ENCODE measurements around the gene SPATS2L.

Gene SPATS2L

DNA sequence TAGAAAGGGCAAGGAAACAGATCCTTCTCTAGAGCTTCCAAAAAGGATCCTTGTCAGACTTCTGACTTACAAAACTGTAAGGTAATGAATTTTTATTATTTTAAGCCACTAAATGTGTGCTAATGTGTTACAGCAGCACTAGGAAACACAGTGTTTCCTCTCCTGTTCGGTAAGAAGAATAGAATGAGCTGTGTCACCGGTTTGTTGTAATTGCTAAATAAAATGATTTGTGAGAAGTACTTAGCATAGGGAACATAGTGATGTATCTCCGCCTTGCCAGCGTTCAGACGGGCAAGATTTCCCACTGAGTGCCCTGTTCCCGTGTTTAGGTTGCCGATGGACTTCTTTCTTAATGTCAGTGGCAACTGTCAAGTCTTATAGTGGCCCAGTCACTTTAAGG lies 57.6 kb downstream of the SPATS2L start:
- H3K4me1 ChIP-seq (ENCODE audit: control insufficient read depth, low read length): no peaks in the 10 kb centered on the region
- no peak overlapping the region for H3K4me2 ChIP-seq (ENCODE audit: low read length)
- no peaks in the 10 kb centered on the region for H3K79me2 ChIP-seq (ENCODE audit: control insufficient read depth, low read length)
- no peaks in the 10 kb centered on the region for H4K20me1 ChIP-seq (ENCODE audit: control insufficient read depth, insufficient read depth, low read depth, low read length)
- H3F3A ChIP-seq (ENCODE audit: control insufficient read depth, insufficient read depth): no peaks in the 10 kb centered on the region
- H3K36me3 ChIP-seq (ENCODE audit: control insufficient read depth, low read length): no peaks in the 10 kb centered on the region
- no peak overlapping the region for H3K27ac ChIP-seq (ENCODE audit: low read depth, low read length)
- H3K9me2 ChIP-seq (replicated peaks; ENCODE audit: control insufficient read depth, low read length): no peaks in the 10 kb centered on the region
- H3K4me3 ChIP-seq (ENCODE audit: low read length): no peak overlapping the region
- H3K9me3 ChIP-seq (ENCODE audit: control insufficient read depth, insufficient read depth, low read length): no peaks in the 10 kb centered on the region
- TF ChIP-seq EZH2phosphoT487 (IDR thresholded peaks at IDR 0.05; ENCODE audit: borderline replicate concordance, low read length): no peak
- TF ChIP-seq, protein P1, sequence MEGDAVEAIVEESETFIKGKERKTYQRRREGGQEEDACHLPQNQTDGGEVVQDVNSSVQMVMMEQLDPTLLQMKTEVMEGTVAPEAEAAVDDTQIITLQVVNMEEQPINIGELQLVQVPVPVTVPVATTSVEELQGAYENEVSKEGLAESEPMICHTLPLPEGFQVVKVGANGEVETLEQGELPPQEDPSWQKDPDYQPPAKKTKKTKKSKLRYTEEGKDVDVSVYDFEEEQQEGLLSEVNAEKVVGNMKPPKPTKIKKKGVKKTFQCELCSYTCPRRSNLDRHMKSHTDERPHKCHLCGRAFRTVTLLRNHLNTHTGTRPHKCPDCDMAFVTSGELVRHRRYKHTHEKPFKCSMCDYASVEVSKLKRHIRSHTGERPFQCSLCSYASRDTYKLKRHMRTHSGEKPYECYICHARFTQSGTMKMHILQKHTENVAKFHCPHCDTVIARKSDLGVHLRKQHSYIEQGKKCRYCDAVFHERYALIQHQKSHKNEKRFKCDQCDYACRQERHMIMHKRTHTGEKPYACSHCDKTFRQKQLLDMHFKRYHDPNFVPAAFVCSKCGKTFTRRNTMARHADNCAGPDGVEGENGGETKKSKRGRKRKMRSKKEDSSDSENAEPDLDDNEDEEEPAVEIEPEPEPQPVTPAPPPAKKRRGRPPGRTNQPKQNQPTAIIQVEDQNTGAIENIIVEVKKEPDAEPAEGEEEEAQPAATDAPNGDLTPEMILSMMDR (IDR thresholded peaks at IDR 0.05; ENCODE audit: low read depth, low read length, poor library complexity, severe bottlenecking): no peak
- H3K27me3 ChIP-seq (ENCODE audit: control insufficient read depth, low read length): no peaks in the 10 kb centered on the region; the same call in 1 of the 2 replicates

DNA sequence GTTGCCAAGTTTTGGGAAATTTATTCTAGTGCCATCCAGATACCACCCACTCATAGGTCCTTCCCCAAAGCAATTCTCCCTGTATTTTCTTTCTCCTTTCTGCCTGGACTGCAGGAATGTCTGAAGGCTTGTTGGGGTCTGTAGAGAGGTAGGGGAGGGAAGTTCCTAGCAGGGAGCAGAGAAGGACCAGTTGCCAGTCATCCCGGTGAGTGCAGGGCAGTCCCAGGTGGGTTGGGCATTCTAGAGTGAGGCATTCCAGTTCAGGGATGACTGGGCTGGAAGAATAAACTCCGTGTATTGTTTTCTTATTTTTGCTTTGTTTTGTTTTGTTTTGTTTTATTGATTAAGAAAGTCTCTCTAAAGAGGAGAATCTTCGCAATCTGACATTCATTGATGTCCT lies 58.1 kb downstream of the SPATS2L start:
- Histone ChIP-seq H3K27ac (ENCODE audit: low read depth, low read length) (no peak overlapping the region), H3K4me2 (ENCODE audit: low read length) (no peak overlapping the region), H3K27me3 (ENCODE audit: control insufficient read depth, low read length) (no peaks in the 10 kb centered on the region; the same call in 1 of the 2 replicates), H3K79me2 (ENCODE audit: control insufficient read depth, low read length) (no peaks in the 10 kb centered on the region), H3K9me3 (ENCODE audit: control insufficient read depth, insufficient read depth, low read length) (no peaks in the 10 kb centered on the region), H3K4me3 (ENCODE audit: low read length) (no peak overlapping the region), H3F3A (ENCODE audit: control insufficient read depth, insufficient read depth) (no peaks in the 10 kb centered on the region), H3K36me3 (ENCODE audit: control insufficient read depth, low read length) (no peaks in the 10 kb centered on the region), H3K4me1 (ENCODE audit: control insufficient read depth, low read length) (no peaks in the 10 kb centered on the region), H3K9me2 (replicated peaks; ENCODE audit: control insufficient read depth, low read length) (no peaks in the 10 kb centered on the region), H4K20me1 (ENCODE audit: control insufficient read depth, insufficient read depth, low read depth, low read length) (no peaks in the 10 kb centered on the region)
- TF ChIP-seq, protein P1 (IDR thresholded peaks at IDR 0.05; ENCODE audit: low read depth, low read length, poor library complexity, severe bottlenecking): no peak
- TF ChIP-seq EZH2phosphoT487 (IDR thresholded peaks at IDR 0.05; ENCODE audit: borderline replicate concordance, low read length): no peak

DNA sequence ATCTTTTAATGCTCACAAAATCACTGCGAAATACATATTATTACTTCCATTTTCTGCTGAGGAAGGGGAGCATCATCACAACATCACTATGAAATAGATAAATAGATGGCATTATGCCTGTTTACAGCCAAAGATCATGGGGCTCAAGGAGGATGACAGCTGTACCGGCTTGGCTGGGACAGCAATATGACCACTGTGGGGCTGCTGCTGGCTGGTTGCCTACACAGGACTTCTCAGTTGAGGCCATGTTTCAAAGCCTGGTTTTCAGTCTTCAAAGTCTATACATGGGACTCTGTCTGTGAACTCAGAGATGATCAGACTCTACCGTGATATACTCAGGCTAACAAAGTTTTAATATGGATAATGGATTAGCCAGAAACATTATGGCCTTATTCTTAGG lies 58.7 kb downstream of the SPATS2L start:
- Histone ChIP-seq H4K20me1 (ENCODE audit: control insufficient read depth, insufficient read depth, low read depth, low read length) (no peaks in the 10 kb centered on the region), H3K9me3 (ENCODE audit: control insufficient read depth, insufficient read depth, low read length) (no peaks in the 10 kb centered on the region), H3K4me3 (ENCODE audit: low read length) (no peak overlapping the region), H3K9me2 (replicated peaks; ENCODE audit: control insufficient read depth, low read length) (no peaks in the 10 kb centered on the region), H3K27me3 (ENCODE audit: control insufficient read depth, low read length) (no peaks in the 10 kb centered on the region; the same call in 1 of the 2 replicates), H3K27ac (ENCODE audit: low read depth, low read length) (no peak overlapping the region), H3K36me3 (ENCODE audit: control insufficient read depth, low read length) (no peaks in the 10 kb centered on the region), H3K4me1 (ENCODE audit: control insufficient read depth, low read length) (no peaks in the 10 kb centered on the region), H3K4me2 (ENCODE audit: low read length) (no peak overlapping the region), H3K79me2 (ENCODE audit: control insufficient read depth, low read length) (no peaks in the 10 kb centered on the region), H3F3A (ENCODE audit: control insufficient read depth, insufficient read depth) (no peaks in the 10 kb centered on the region)
- TF ChIP-seq EZH2phosphoT487 (IDR thresholded peaks at IDR 0.05; ENCODE audit: borderline replicate concordance, low read length): no peak
- TF ChIP-seq, protein P1 (IDR thresholded peaks at IDR 0.05; ENCODE audit: low read depth, low read length, poor library complexity, severe bottlenecking): no peak
